SU-DHL-6 (cell line): ENCODE measurements around the gene ATMIN.

Source experiments
- H2AFZ ChIP-seq: fragments of 200-600 bp; sonication (generic); 2 replicates; pipeline ENCODE4 v1.6.1; 2014; ENCODE audit warnings: low read depth, mild to moderate bottlenecking, moderate library complexity, mixed read lengths, antibody characterized with exemption, low read length; ENCODE audit not compliant: severe bottlenecking
- H3F3A ChIP-seq: fragments of 200-600 bp; shearing (Covaris generic); 2 replicates; pipeline ENCODE4 v1.6.0; 2016; ENCODE audit warnings: antibody characterized with exemption, mild to moderate bottlenecking; ENCODE audit not compliant: insufficient read depth
- H3K27ac ChIP-seq: fragments of 200-600 bp; sonication (generic); 2 replicates; pipeline ENCODE4 v1.5.1; 2016; ENCODE audit warnings: low read depth, mild to moderate bottlenecking, low read length, moderate library complexity, mixed read lengths
- H3K27me3 ChIP-seq: fragments of 200-600 bp; sonication (generic), shearing (Covaris generic); 2 replicates; pipeline ENCODE4 v1.6.0; 2014; ENCODE audit warnings: mild to moderate bottlenecking, low read length
- H3K36me3 ChIP-seq: fragments of 200-600 bp; sonication (generic); 2 replicates; pipeline ENCODE4 v1.6.1; 2014; ENCODE audit warnings: mild to moderate bottlenecking, low read length, mixed read lengths
- H3K4me2 ChIP-seq: fragments of 300-600, 200-600 bp; shearing (Covaris generic), sonication (generic); 2 replicates; pipeline ENCODE4 v1.6.0; 2014; ENCODE audit warnings: low read length, low read depth, mild to moderate bottlenecking; ENCODE audit not compliant: poor library complexity, severe bottlenecking
- H3K4me3 ChIP-seq: fragments of 200-600 bp; sonication (generic); 2 replicates; pipeline ENCODE4 v1.5.1; 2014; ENCODE audit warnings: antibody characterized with exemption, low read length, mild to moderate bottlenecking, mixed read lengths; ENCODE audit not compliant: insufficient read depth, poor library complexity, severe bottlenecking
- H3K79me2 ChIP-seq: fragments of 200-600 bp; sonication (generic); 2 replicates; pipeline ENCODE4 v1.6.1; 2014; ENCODE audit warnings: mild to moderate bottlenecking, low read length, moderate library complexity; ENCODE audit not compliant: insufficient read depth
- H3K9ac ChIP-seq: fragments of 200-600 bp; sonication (generic); 2 replicates; pipeline ENCODE4 v1.7.0; 2014; ENCODE audit warnings: mild to moderate bottlenecking, low read length
- H3K9me2 ChIP-seq: fragments of 200-600 bp; sonication (generic); replicated peaks from 2 replicates; pipeline ENCODE4 v1.6.1; 2014; ENCODE audit warnings: low read length; ENCODE audit not compliant: insufficient read depth
- H3K9me3 ChIP-seq: fragments of 200-600 bp; sonication (generic); 2 replicates; pipeline ENCODE4 v1.6.1; 2014; ENCODE audit warnings: low read length, mixed read lengths; ENCODE audit not compliant: insufficient read depth
- H4K20me1 ChIP-seq: fragments of 200-600 bp; sonication (generic); 2 replicates; pipeline ENCODE4 v1.6.1; 2014; ENCODE audit warnings: low read depth, mild to moderate bottlenecking, antibody characterized with exemption, low read length, moderate library complexity, mixed read lengths
- CTCF ChIP-seq: fragments of 200-600 bp; sonication (generic); IDR thresholded peaks from one replicate; pipeline ENCODE4 v1.5.1; 2017; ENCODE audit warnings: antibody characterized with exemption, mild to moderate bottlenecking, low read length, moderate library complexity; ENCODE audit not compliant: insufficient read depth, poor library complexity, severe bottlenecking
- EZH2phosphoT487 ChIP-seq: fragments of 200-600 bp; sonication (generic), shearing (Covaris generic); conservative IDR thresholded peaks from 2 replicates; pipeline ENCODE4 v1.6.1; 2018; ENCODE audit warnings: mild to moderate bottlenecking, antibody characterized with exemption, low read length, moderate library complexity, mixed read lengths

ATMIN gene

GRCh38 chr16:81067166-81067565 is 31.5 kb downstream of the ATMIN start:
- Histone ChIP-seq H3K9me2 (no peaks in the 10 kb centered on the region), H3K36me3 (no peaks in the 10 kb centered on the region), H3K9me3 (no peaks in the 10 kb centered on the region), H3K4me3 (no peak overlapping the region), H3K79me2 (no peaks in the 10 kb centered on the region), H4K20me1 (no peaks in the 10 kb centered on the region), H3F3A (no peaks in the 10 kb centered on the region), H2AFZ (no peak overlapping the region), H3K9ac (no peak overlapping the region), H3K4me2 (no peak overlapping the region), H3K27me3 (no peaks in the 10 kb centered on the region), H3K27ac (no peak overlapping the region)
- TF ChIP-seq EZH2phosphoT487, result no peak
- TF ChIP-seq CTCF, result no peak

GRCh38 chr16:81069063-81069462 is 33.4 kb downstream of the ATMIN start:
- no peak overlapping the region for H3K4me2 ChIP-seq
- TF ChIP-seq EZH2phosphoT487 (no peak), CTCF (no peak)
- no peaks in the 10 kb centered on the region for H3F3A ChIP-seq
- no peak overlapping the region for H3K4me3 ChIP-seq
- no peaks in the 10 kb centered on the region for H3K27me3 ChIP-seq
- no peak overlapping the region for H2AFZ ChIP-seq
- no peaks in the 10 kb centered on the region for H3K9me2 ChIP-seq
- H3K36me3 ChIP-seq, result no peaks in the 10 kb centered on the region
- no peaks in the 10 kb centered on the region for H3K79me2 ChIP-seq
- no peaks in the 10 kb centered on the region for H3K9me3 ChIP-seq
- H4K20me1 ChIP-seq, result no peaks in the 10 kb centered on the region
- H3K9ac ChIP-seq, result no peak overlapping the region
- H3K27ac ChIP-seq, result no peak overlapping the region

GRCh38 chr16:81070979-81071378 is 35.3 kb downstream of the ATMIN start:
- Histone ChIP-seq H3K9me2 (no peaks in the 10 kb centered on the region), H3K4me2 (no peak overlapping the region), H3K9ac (no peak overlapping the region), H3K9me3 (no peaks in the 10 kb centered on the region), H3K27ac (no peak overlapping the region), H3K27me3 (no peaks in the 10 kb centered on the region), H4K20me1 (no peaks in the 10 kb centered on the region), H3K79me2 (no peaks in the 10 kb centered on the region), H3F3A (no peaks in the 10 kb centered on the region), H3K4me3 (no peak overlapping the region), H2AFZ (no peak overlapping the region), H3K36me3 (no peaks in the 10 kb centered on the region)
- TF ChIP-seq CTCF, result no peak
- TF ChIP-seq EZH2phosphoT487, result no peak
